ENCODE results near the gene MCM6.
"Not testable (repeated sequence)": the region's sequence is repeated elsewhere in the genome, so short reads cannot be mapped to it uniquely, and the experiment has no call there.

Gene MCM6

DNA sequence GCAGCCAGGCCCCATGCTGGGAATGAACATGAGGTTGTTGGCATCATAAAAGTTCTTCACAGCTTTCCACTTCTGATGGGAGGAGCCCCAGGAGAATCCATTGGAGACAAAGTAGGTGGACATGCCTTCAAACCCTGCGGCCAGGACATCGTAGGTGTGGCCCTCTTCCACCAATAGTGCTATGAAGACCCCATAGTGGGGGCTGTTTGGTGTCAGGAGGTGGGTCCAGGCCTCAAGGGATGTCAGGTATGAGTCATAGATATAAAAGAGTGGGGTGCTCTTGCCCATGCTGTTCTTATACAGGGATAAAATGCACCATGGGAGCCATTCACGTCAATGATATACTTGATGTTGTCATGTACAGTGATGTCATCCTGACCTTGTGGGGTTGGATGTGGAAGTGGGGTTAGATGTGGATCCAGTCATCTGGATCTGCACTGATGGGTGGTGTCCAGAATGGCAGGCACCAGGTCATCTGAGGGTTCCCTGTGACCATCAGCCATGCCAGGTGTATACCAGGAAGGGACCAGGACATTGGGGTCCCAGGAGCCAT, 22.1 kb upstream of the MCM6 start:
- no peaks in the 10 kb centered on the region for H3K27me3 ChIP-seq (ENCODE audit: control insufficient read depth in 5 of 5, insufficient read depth in 4 of 5, low read length in 5 of 5)
- no peaks in the 10 kb centered on the region for H3K9me3 ChIP-seq (ENCODE audit: control insufficient read depth in 5 of 5, low read length in 5 of 5)
- no peak overlapping the region for H3K9ac ChIP-seq (ENCODE audit: low read length in 5 of 5)
- no peaks in the 10 kb centered on the region for H3K4me1 ChIP-seq (ENCODE audit: control insufficient read depth in 5 of 5, insufficient read depth in 5 of 5, low read length in 5 of 5)
- no peak overlapping the region for H3K27ac ChIP-seq (ENCODE audit: low read depth, low read length)
- peaks cover 5 to 8% (median 5%) of the 10 kb centered on the region in 5 donors for H3K36me3 ChIP-seq (ENCODE audit: control insufficient read depth in 5 of 5, insufficient read depth in 5 of 5, low read length in 5 of 5)
- no peak overlapping the region for H3K4me3 ChIP-seq (ENCODE audit: low read depth in 1 of 5, low read length in 5 of 5)

DNA sequence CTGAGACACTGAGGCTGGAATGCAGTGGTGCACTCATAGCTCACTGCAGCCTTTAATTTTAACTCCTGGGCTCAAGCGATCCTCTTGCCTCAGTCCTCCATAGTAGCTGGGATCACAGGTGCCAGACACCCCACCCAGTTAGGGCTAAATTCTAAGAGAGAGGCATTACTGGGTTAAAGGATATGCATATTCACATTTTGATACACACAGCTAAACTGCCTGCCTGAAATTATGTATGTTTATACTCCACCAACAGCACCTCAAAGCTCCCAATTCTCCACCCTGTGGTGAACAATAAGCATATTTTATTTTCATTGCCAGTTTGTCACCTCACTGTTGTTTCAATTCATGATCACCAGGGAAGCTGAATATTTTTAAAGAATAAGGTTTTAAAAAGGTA, 18.7 kb upstream of the MCM6 start:
- H3K4me1 ChIP-seq (ENCODE audit: control insufficient read depth in 5 of 5, insufficient read depth in 5 of 5, low read length in 5 of 5) = no peaks in the 10 kb centered on the region
- H3K36me3 ChIP-seq (ENCODE audit: control insufficient read depth in 5 of 5, insufficient read depth in 5 of 5, low read length in 5 of 5) = peaks cover 0 to 6% (median 5%) of the 10 kb centered on the region in 5 donors
- H3K27ac ChIP-seq (ENCODE audit: low read depth, low read length) = no peak overlapping the region
- no peaks in the 10 kb centered on the region for H3K27me3 ChIP-seq (ENCODE audit: control insufficient read depth in 5 of 5, insufficient read depth in 4 of 5, low read length in 5 of 5)
- no peaks in the 10 kb centered on the region for H3K9me3 ChIP-seq (ENCODE audit: control insufficient read depth in 5 of 5, low read length in 5 of 5)
- H3K4me3 ChIP-seq (ENCODE audit: low read depth in 1 of 5, low read length in 5 of 5) = no peak overlapping the region
- no peak overlapping the region for H3K9ac ChIP-seq (ENCODE audit: low read length in 5 of 5)

GRCh38 chr2:135893374-135893794, 17.1 kb upstream of the MCM6 start:
- Histone ChIP-seq H3K36me3 (ENCODE audit: control insufficient read depth in 5 of 5, insufficient read depth in 5 of 5, low read length in 5 of 5) (peaks cover 0 to 5% (median 1%) of the 10 kb centered on the region in 5 donors), H3K4me1 (ENCODE audit: control insufficient read depth in 5 of 5, insufficient read depth in 5 of 5, low read length in 5 of 5) (no peaks in the 10 kb centered on the region), H3K9me3 (ENCODE audit: control insufficient read depth in 5 of 5, low read length in 5 of 5) (no peaks in the 10 kb centered on the region), H3K27ac (ENCODE audit: low read depth, low read length) (no peak overlapping the region), H3K9ac (ENCODE audit: low read length in 5 of 5) (no peak overlapping the region), H3K27me3 (ENCODE audit: control insufficient read depth in 5 of 5, insufficient read depth in 4 of 5, low read length in 5 of 5) (no peaks in the 10 kb centered on the region), H3K4me3 (ENCODE audit: low read depth in 1 of 5, low read length in 5 of 5) (no peak overlapping the region)

DNA sequence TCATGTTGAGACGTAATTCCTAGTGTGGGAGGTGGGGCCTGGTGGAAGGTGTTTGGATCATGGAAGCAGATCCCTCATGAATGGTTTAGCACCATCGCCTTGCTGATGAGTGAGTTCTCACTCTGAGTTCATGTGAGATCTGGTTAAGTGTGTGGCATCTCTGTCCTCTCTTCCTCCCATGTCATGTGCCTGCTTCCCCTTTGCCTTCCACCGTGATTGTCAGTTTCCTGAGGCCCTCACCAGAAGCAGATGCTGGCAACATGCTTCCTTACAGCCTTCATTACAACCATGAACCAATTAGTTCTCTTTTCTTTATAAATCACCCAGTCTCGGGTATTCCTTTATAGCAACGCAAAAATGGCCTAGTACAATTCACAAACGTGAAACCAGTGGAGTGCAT, 14.6 kb upstream of the MCM6 start:
- Histone ChIP-seq H3K9ac (ENCODE audit: low read length in 5 of 5) (no peak overlapping the region), H3K27ac (ENCODE audit: low read depth, low read length) (no peak overlapping the region), H3K4me3 (ENCODE audit: low read depth in 1 of 5, low read length in 5 of 5) (no peak overlapping the region), H3K36me3 (ENCODE audit: control insufficient read depth in 5 of 5, insufficient read depth in 5 of 5, low read length in 5 of 5) (no peaks in the 10 kb centered on the region), H3K9me3 (ENCODE audit: control insufficient read depth in 5 of 5, low read length in 5 of 5) (no peaks in the 10 kb centered on the region), H3K4me1 (ENCODE audit: control insufficient read depth in 5 of 5, insufficient read depth in 5 of 5, low read length in 5 of 5) (no peaks in the 10 kb centered on the region), H3K27me3 (ENCODE audit: control insufficient read depth in 5 of 5, insufficient read depth in 4 of 5, low read length in 5 of 5) (peaks cover 0 to 3% (median 0%) of the 10 kb centered on the region in 5 donors)

GRCh38 chr2:135890149-135890548, 13.9 kb upstream of the MCM6 start:
- Histone ChIP-seq H3K9me3 (ENCODE audit: control insufficient read depth in 5 of 5, low read length in 5 of 5) (no peaks in the 10 kb centered on the region), H3K4me1 (ENCODE audit: control insufficient read depth in 5 of 5, insufficient read depth in 5 of 5, low read length in 5 of 5) (no peaks in the 10 kb centered on the region), H3K27ac (ENCODE audit: low read depth, low read length) (no peak overlapping the region), H3K4me3 (ENCODE audit: low read depth in 1 of 5, low read length in 5 of 5) (no peak overlapping the region), H3K36me3 (ENCODE audit: control insufficient read depth in 5 of 5, insufficient read depth in 5 of 5, low read length in 5 of 5) (no peaks in the 10 kb centered on the region), H3K9ac (ENCODE audit: low read length in 5 of 5) (no peak overlapping the region), H3K27me3 (ENCODE audit: control insufficient read depth in 5 of 5, insufficient read depth in 4 of 5, low read length in 5 of 5) (peaks cover 0 to 6% (median 0%) of the 10 kb centered on the region in 5 donors)

DNA sequence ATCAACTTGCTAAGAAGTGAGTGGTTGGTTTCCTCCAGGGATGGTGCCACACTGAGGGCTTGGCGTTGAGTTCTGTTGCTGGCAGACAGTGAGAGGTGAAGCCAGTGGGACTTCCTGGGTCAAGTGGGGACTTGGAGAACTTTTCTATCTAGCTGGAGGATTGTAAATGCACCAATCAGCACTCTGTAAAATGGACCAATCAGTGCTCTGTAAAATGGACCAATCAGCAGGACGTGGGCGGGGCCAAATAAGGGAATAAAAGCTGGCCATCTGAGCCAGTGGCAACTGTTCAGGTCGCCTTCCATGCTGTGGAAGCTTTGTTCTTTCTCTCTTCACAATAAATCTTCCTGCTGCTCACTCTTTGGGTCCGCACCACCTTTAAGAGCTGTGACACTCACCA, 12.3 kb upstream of the MCM6 start:
- H3K9ac ChIP-seq (ENCODE audit: low read length in 5 of 5); H3K4me1 ChIP-seq (ENCODE audit: control insufficient read depth in 5 of 5, insufficient read depth in 5 of 5, low read length in 5 of 5): not testable (repeated sequence)

DNA sequence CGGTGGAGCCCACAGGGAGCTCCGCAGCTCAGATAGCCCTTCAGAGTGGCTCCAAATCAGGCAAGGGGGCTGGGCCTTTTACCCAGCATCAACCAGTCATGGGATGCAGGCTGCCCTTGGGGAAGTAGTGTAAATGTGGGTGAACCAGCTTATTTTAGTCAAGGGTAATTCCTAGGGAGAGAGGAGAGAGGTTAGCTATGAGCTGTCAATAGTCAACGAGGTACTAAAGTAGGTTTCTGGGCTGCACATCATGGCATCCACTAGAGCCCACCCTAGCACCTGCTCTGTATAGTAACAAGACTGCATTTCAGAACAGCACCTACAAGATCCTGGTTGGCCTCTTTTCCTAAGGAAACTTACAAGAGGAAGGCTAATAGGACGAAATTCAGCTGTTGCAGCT, 9.5 kb upstream of the MCM6 start:
- no peaks in the 10 kb centered on the region for H3K9me3 ChIP-seq (ENCODE audit: control insufficient read depth in 5 of 5, low read length in 5 of 5)
- no peak overlapping the region for H3K9ac ChIP-seq (ENCODE audit: low read length in 5 of 5)
- peaks cover 0 to 6% (median 0%) of the 10 kb centered on the region in 5 donors for H3K27me3 ChIP-seq (ENCODE audit: control insufficient read depth in 5 of 5, insufficient read depth in 4 of 5, low read length in 5 of 5)

More for the DNA sequence above, 12.3 kb upstream of the MCM6 start:
- not testable (repeated sequence) for H3K27ac ChIP-seq (ENCODE audit: low read depth, low read length); H3K36me3 ChIP-seq (ENCODE audit: control insufficient read depth in 5 of 5, insufficient read depth in 5 of 5, low read length in 5 of 5); H3K9me3 ChIP-seq (ENCODE audit: control insufficient read depth in 5 of 5, low read length in 5 of 5); H3K4me3 ChIP-seq (ENCODE audit: low read depth in 1 of 5, low read length in 5 of 5); H3K27me3 ChIP-seq (ENCODE audit: control insufficient read depth in 5 of 5, insufficient read depth in 4 of 5, low read length in 5 of 5)

GRCh38 chr2:135882415-135882814, 6.2 kb upstream of the MCM6 start:
- Histone ChIP-seq H3K9ac (ENCODE audit: low read length in 5 of 5) (no peak overlapping the region), H3K4me3 (ENCODE audit: low read depth in 1 of 5, low read length in 5 of 5) (no peak overlapping the region), H3K9me3 (ENCODE audit: control insufficient read depth in 5 of 5, low read length in 5 of 5) (no peaks in the 10 kb centered on the region), H3K27ac (ENCODE audit: low read depth, low read length) (no peak overlapping the region), H3K36me3 (ENCODE audit: control insufficient read depth in 5 of 5, insufficient read depth in 5 of 5, low read length in 5 of 5) (no peaks in the 10 kb centered on the region), H3K4me1 (ENCODE audit: control insufficient read depth in 5 of 5, insufficient read depth in 5 of 5, low read length in 5 of 5) (no peaks in the 10 kb centered on the region), H3K27me3 (ENCODE audit: control insufficient read depth in 5 of 5, insufficient read depth in 4 of 5, low read length in 5 of 5) (peaks cover 0 to 6% (median 0%) of the 10 kb centered on the region in 5 donors)

More for the DNA sequence above, 9.5 kb upstream of the MCM6 start:
- Histone ChIP-seq H3K4me1 (ENCODE audit: control insufficient read depth in 5 of 5, insufficient read depth in 5 of 5, low read length in 5 of 5) (no peaks in the 10 kb centered on the region), H3K4me3 (ENCODE audit: low read depth in 1 of 5, low read length in 5 of 5) (no peak overlapping the region), H3K36me3 (ENCODE audit: control insufficient read depth in 5 of 5, insufficient read depth in 5 of 5, low read length in 5 of 5) (no peaks in the 10 kb centered on the region), H3K27ac (ENCODE audit: low read depth, low read length) (no peak overlapping the region)

DNA sequence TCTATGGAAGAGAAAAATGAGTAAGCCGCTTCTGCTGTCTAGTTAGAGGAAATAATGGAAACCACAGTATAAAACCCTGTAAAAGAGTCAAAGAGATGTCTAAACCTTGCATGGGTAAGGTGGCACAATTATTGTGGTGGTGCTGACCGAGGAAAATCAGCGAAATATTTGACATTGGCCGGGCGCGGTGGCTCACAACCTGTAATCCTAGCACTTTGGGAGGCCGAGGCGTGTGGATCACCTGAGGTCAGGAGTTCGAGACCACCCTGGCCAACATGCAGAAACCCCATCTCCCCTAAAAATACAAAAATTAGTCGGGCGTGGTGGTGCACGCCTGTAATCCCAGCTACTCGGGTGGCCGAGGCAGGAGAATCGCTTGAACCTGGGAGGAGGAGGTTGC, 527 bp upstream of the MCM6 start:
- H3K9me3 ChIP-seq (ENCODE audit: control insufficient read depth in 5 of 5, low read length in 5 of 5); H3K27me3 ChIP-seq (ENCODE audit: control insufficient read depth in 5 of 5, insufficient read depth in 4 of 5, low read length in 5 of 5); H3K27ac ChIP-seq (ENCODE audit: low read depth, low read length); H3K36me3 ChIP-seq (ENCODE audit: control insufficient read depth in 5 of 5, insufficient read depth in 5 of 5, low read length in 5 of 5): not testable (repeated sequence)
- Histone ChIP-seq H3K9ac (ENCODE audit: low read length in 5 of 5) (peak overlapping the region in 3 of 5 donors; percentile 57 to 74 (median 73)), H3K4me1 (ENCODE audit: control insufficient read depth in 5 of 5, insufficient read depth in 5 of 5, low read length in 5 of 5) (peaks cover 0 to 18% (median 13%) of the 10 kb centered on the region in 5 donors), H3K4me3 (ENCODE audit: low read depth in 1 of 5, low read length in 5 of 5) (peak overlapping the region; percentile 72 to 82 (median 81))

DNA sequence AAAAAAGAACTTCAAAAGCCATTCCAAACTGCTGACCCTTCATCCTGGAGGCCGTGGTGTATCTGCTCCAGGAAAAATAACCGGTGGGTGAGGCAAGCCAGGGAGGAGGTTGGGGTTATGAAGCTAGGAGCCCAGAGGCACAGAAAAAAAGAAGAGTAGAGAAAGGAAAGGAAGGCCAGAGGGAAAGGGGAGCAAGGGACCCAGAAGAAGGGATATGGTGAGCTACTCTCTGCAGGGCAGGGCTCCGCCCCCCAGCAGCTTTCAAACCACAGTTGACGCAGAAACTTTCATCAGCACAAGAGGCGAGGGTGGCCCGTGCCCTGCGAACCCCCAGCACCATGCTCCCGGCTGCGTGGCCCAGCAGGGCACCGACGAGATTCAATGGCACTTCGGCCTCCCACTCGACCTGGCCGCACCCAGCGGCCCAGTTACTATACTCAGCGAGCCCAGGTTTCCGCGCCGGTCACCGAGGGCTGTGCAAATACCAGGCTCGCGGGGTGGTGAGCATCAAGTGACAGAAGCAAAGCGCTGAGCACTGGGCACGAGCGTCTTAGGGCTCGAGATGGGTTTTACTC, 665 bp downstream of the MCM6 start:
- Histone ChIP-seq H3K9me3 (ENCODE audit: control insufficient read depth in 5 of 5, low read length in 5 of 5) (no peaks in the 10 kb centered on the region), H3K4me3 (ENCODE audit: low read depth in 1 of 5, low read length in 5 of 5) (peak overlapping the region; percentile 71 to 82 (median 81)), H3K27ac (ENCODE audit: low read depth, low read length) (peak overlapping the region; percentile 67), H3K4me1 (ENCODE audit: control insufficient read depth in 5 of 5, insufficient read depth in 5 of 5, low read length in 5 of 5) (peaks cover 0 to 18% (median 13%) of the 10 kb centered on the region in 5 donors), H3K36me3 (ENCODE audit: control insufficient read depth in 5 of 5, insufficient read depth in 5 of 5, low read length in 5 of 5) (peaks cover 3 to 11% (median 7%) of the 10 kb centered on the region in 5 donors), H3K27me3 (ENCODE audit: control insufficient read depth in 5 of 5, insufficient read depth in 4 of 5, low read length in 5 of 5) (no peaks in the 10 kb centered on the region), H3K9ac (ENCODE audit: low read length in 5 of 5) (peak overlapping the region in 4 of 5 donors; percentile 66 to 82 (median 78))

Data from subcutaneous abdominal adipose tissue (tissue), 5 donors.